Measurements from ENCODE around the gene RELN.
"Not testable (repeated sequence)": the region's sequence is repeated elsewhere in the genome, so short reads cannot be mapped to it uniquely, and the experiment has no call there.

The RELN gene

GRCh38 chr7:103824251-103824650, 165.2 kb downstream of the RELN start:
- no peak for DNase-seq

GRCh38 chr7:103823084-103823483, 166.4 kb downstream of the RELN start:
- no peak for DNase-seq

GRCh38 chr7:103821092-103821491, 168.4 kb downstream of the RELN start:
- no peak for DNase-seq

- not testable (repeated sequence) for DNase-seq
Measured at GRCh38 chr7:103815972-103816371, 173.5 kb downstream of the RELN start.

GRCh38 chr7:103813970-103814369, 175.5 kb downstream of the RELN start:
- no peak for DNase-seq

- DNase-seq = no peak
Measured at GRCh38 chr7:103811997-103812396, 177.5 kb downstream of the RELN start.

GRCh38 chr7:103811290-103811689, 178.2 kb downstream of the RELN start:
- no peak for DNase-seq

GRCh38 chr7:103810112-103810744, 179.2 kb downstream of the RELN start:
- no peak for DNase-seq

GRCh38 chr7:103809229-103809994, 180.0 kb downstream of the RELN start:
- no peak for DNase-seq

- no peak for DNase-seq
Measured at GRCh38 chr7:103805346-103805745, 184.1 kb downstream of the RELN start.

- no peak for DNase-seq
Measured at GRCh38 chr7:103803631-103804030, 185.8 kb downstream of the RELN start.

- no peak for DNase-seq
Measured at GRCh38 chr7:103799298-103799697, 190.2 kb downstream of the RELN start.

GRCh38 chr7:103797647-103798307, 191.7 kb downstream of the RELN start:
- DNase-seq = no peak

GRCh38 chr7:103796327-103796962, 193.0 kb downstream of the RELN start:
- no peak for DNase-seq

- DNase-seq = no peak
Measured at GRCh38 chr7:103795787-103796186, 193.7 kb downstream of the RELN start.

GRCh38 chr7:103795107-103795506, 194.4 kb downstream of the RELN start:
- DNase-seq = no peak

- DNase-seq = no peak
Measured at GRCh38 chr7:103794424-103794823, 195.0 kb downstream of the RELN start.

GRCh38 chr7:103793614-103794013, 195.8 kb downstream of the RELN start:
- DNase-seq = no peak

- no peak for DNase-seq
Measured at GRCh38 chr7:103791894-103792293, 197.6 kb downstream of the RELN start.

- DNase-seq = not testable (repeated sequence)
Measured at GRCh38 chr7:103787041-103787440, 202.4 kb downstream of the RELN start.

GRCh38 chr7:103784646-103785286, 204.7 kb downstream of the RELN start:
- DNase-seq = no peak

GRCh38 chr7:103781409-103781808, 208.0 kb downstream of the RELN start:
- no peak for DNase-seq

GRCh38 chr7:103780561-103780960, 208.9 kb downstream of the RELN start:
- DNase-seq = not testable (repeated sequence)
